IMR-90 (cell line): Measurements from ENCODE around the gene FAM234A. TPM values are rescaled to one million over a fixed set of nuclear protein-coding genes. Genes with fewer than 3 reads are reported as not detected.

Experiments
- ATAC-seq: fragments of 200-7000 bp; cut with Tn5 transposase; 2 replicates; pipeline ENCODE4 v1.9.1; 2020; ENCODE audit warnings: low read depth, mild to moderate bottlenecking, moderate library complexity
- BruUV-seq: library from RNA; stranded (reverse); fragments of 400-500 nt; replicated peaks from 2 replicates; lab custom pipeline; 2021; lab: Mats Ljungman, UMichigan
- CTCF ChIA-PET: fragments of 300-600 bp; formaldehyde crosslinking; extraction: SDS; loops from one replicate; lab custom pipeline; 2021; ENCODE audit warnings: antibody characterized with exemption; lab: Yijun Ruan, JAX
- POLR2A ChIA-PET: fragments of 300-600 bp; sonication (Branson Sonifier 250); formaldehyde crosslinking; loops from one replicate; lab custom pipeline; 2022; ENCODE audit warnings: antibody characterized with exemption; ENCODE audit not compliant: unreplicated experiment; lab: Charles Lee
- DNase-seq: peaks from one replicate; pipeline ENCODE4 v3.0.0; 2013
- H2AFZ ChIP-seq: replicated peaks from 2 replicates; pipeline ENCODE3; 2013; ENCODE audit warnings: low read length, mild to moderate bottlenecking; ENCODE audit not compliant: poor library complexity
- H2AK5ac ChIP-seq: 2 replicates; pipeline ENCODE4 v1.6.1; 2013; ENCODE audit warnings: low read depth, low read length, inconsistent platforms
- H2AK9ac ChIP-seq: replicated peaks from 2 replicates; pipeline ENCODE3; 2013; ENCODE audit warnings: mild to moderate bottlenecking, low read depth, low read length, moderate library complexity; ENCODE audit not compliant: poor library complexity
- H2BK120ac ChIP-seq: 2 replicates; pipeline ENCODE4 v1.6.1; 2013; ENCODE audit warnings: low read depth, low read length, inconsistent platforms
- H2BK15ac ChIP-seq: 3 replicates; pipeline ENCODE4 v1.6.1; 2013; ENCODE audit warnings: low read depth, low read length, inconsistent platforms
- H2BK20ac ChIP-seq: 2 replicates; pipeline ENCODE4 v1.6.1; 2013; ENCODE audit warnings: low read depth, mild to moderate bottlenecking, inconsistent platforms, low read length, moderate library complexity
- H2BK5ac ChIP-seq: 2 replicates; pipeline ENCODE4 v1.6.1; 2013; ENCODE audit warnings: mild to moderate bottlenecking, low read depth, low read length, inconsistent platforms; ENCODE audit not compliant: poor library complexity, severe bottlenecking
- H3K14ac ChIP-seq: replicated peaks from 2 replicates; pipeline ENCODE4 v1.6.1; 2013; ENCODE audit warnings: low read depth, low read length, inconsistent platforms
- H3K18ac ChIP-seq: 2 replicates; pipeline ENCODE4 v1.6.1; 2013; ENCODE audit warnings: low read depth, low read length, control low read depth
- H3K23ac ChIP-seq: 2 replicates; pipeline ENCODE4 v1.6.1; 2013; ENCODE audit warnings: low read depth, low read length, inconsistent platforms
- H3K27ac ChIP-seq: 2 replicates; pipeline ENCODE4 v1.5.1; 2013; ENCODE audit warnings: mild to moderate bottlenecking, control low read depth, low read length; ENCODE audit not compliant: insufficient read depth
- H3K27me3 ChIP-seq: 2 replicates; pipeline ENCODE4 v1.6.1; 2013; ENCODE audit warnings: low read length; ENCODE audit not compliant: control insufficient read depth, insufficient read depth
- H3K36me3 ChIP-seq: 2 replicates; pipeline ENCODE4 v1.6.1; 2013; ENCODE audit warnings: low read length, mixed read lengths; ENCODE audit not compliant: control insufficient read depth, insufficient read depth
- H3K4ac ChIP-seq: 2 replicates; pipeline ENCODE4 v1.6.1; 2013; ENCODE audit warnings: low read depth, low read length, inconsistent platforms
- H3K4me1 ChIP-seq: 2 replicates; pipeline ENCODE4 v1.6.1; 2013; ENCODE audit warnings: low read length, mixed read lengths; ENCODE audit not compliant: control insufficient read depth, insufficient read depth
- H3K4me2 ChIP-seq: 2 replicates; pipeline ENCODE4 v1.6.1; 2013; ENCODE audit warnings: low read depth, mild to moderate bottlenecking, control low read depth, low read length, moderate library complexity
- H3K4me3 ChIP-seq: 2 replicates; pipeline ENCODE4 v1.5.1; 2013; ENCODE audit warnings: low read depth, mild to moderate bottlenecking, control low read depth, low read length, moderate library complexity; ENCODE audit not compliant: insufficient read depth
- H3K56ac ChIP-seq: 2 replicates; pipeline ENCODE4 v1.6.1; 2013; ENCODE audit warnings: low read length, inconsistent platforms; ENCODE audit not compliant: insufficient read depth; ENCODE audit errors: extremely low read depth
- H3K79me1 ChIP-seq, 2 experiments: 2 replicates each; pipeline ENCODE4 v1.6.1; 2013; ENCODE audit warnings: low read length in 2 of 2, inconsistent platforms in 1 of 2, low read depth in 1 of 2
- H3K9ac ChIP-seq: 2 replicates; pipeline ENCODE4 v1.6.1; 2013; ENCODE audit warnings: low read depth, low read length, control low read depth
- H3K9me1 ChIP-seq: 2 replicates; pipeline ENCODE4 v1.6.1; 2013; ENCODE audit warnings: low read length, inconsistent platforms; ENCODE audit not compliant: insufficient read depth
- H3K9me3 ChIP-seq: 2 replicates; pipeline ENCODE4 v1.6.1; 2013; ENCODE audit warnings: low read length; ENCODE audit not compliant: control insufficient read depth, insufficient read depth
- H4K20me1 ChIP-seq: 2 replicates; pipeline ENCODE4 v1.6.1; 2013; ENCODE audit warnings: low read length, inconsistent platforms; ENCODE audit not compliant: insufficient read depth
- H4K5ac ChIP-seq: 2 replicates; pipeline ENCODE4 v1.6.1; 2013; ENCODE audit warnings: mild to moderate bottlenecking, low read depth, low read length, control low read depth
- H4K8ac ChIP-seq, 2 experiments: 2 replicates each; pipeline ENCODE4 v1.6.1; 2013; ENCODE audit warnings: low read depth in 2 of 2, low read length in 2 of 2, control low read depth in 1 of 2, inconsistent platforms in 1 of 2
- H4K91ac ChIP-seq: 2 replicates; pipeline ENCODE4 v1.6.1; 2013; ENCODE audit warnings: low read depth, low read length, inconsistent platforms; ENCODE audit not compliant: insufficient read depth
- BHLHE40 ChIP-seq: fragments of 150-350 bp; IDR thresholded peaks from 2 replicates; pipeline ENCODE4 v1.6.1; 2016; ENCODE audit warnings: mild to moderate bottlenecking, low read depth, low read length
- CEBPB ChIP-seq: IDR thresholded peaks from 2 replicates; pipeline ENCODE4 v1.6.1; 2012; ENCODE audit warnings: low read depth, low read length, improper control_type of control experiment
- CHD1 ChIP-seq: IDR thresholded peaks from 2 replicates; pipeline ENCODE4 v1.6.1; 2012; ENCODE audit warnings: low read depth, low read length, improper control_type of control experiment
- CTCF ChIP-seq: conservative IDR thresholded peaks from 2 replicates; pipeline ENCODE4 v1.5.1; 2012; ENCODE audit warnings: mild to moderate bottlenecking, low read depth, low read length, improper control_type of control experiment
- ELK1 ChIP-seq: fragments of 150-350 bp; IDR thresholded peaks from 2 replicates; pipeline ENCODE4 v1.6.1; 2016; ENCODE audit warnings: low read depth, mild to moderate bottlenecking, low read length, moderate library complexity, borderline replicate concordance
- FOS ChIP-seq: fragments of 150-350 bp; IDR thresholded peaks from 2 replicates; pipeline ENCODE4 v1.6.1; 2016; ENCODE audit warnings: low read depth, low read length
- MAFK ChIP-seq: IDR thresholded peaks from 2 replicates; pipeline ENCODE4 v1.6.1; 2012; ENCODE audit warnings: low read depth, low read length, improper control_type of control experiment
- MAZ ChIP-seq: IDR thresholded peaks from 2 replicates; pipeline ENCODE4 v1.6.1; 2012; ENCODE audit warnings: low read depth, mild to moderate bottlenecking, low read length, improper control_type of control experiment, moderate library complexity, borderline replicate concordance
- MXI1 ChIP-seq: IDR thresholded peaks from 2 replicates; pipeline ENCODE4 v1.6.1; 2012; ENCODE audit warnings: low read depth, mild to moderate bottlenecking, low read length, moderate library complexity, borderline replicate concordance
- NFE2L2 ChIP-seq: fragments of 150-350 bp; IDR thresholded peaks from 2 replicates; pipeline ENCODE4 v1.6.1; 2016; ENCODE audit warnings: low read depth, mild to moderate bottlenecking, low read length
- POLR2A ChIP-seq: IDR thresholded peaks from 2 replicates; pipeline ENCODE4 v1.6.1; 2012; ENCODE audit warnings: mild to moderate bottlenecking, low read depth, low read length
- RAD21 ChIP-seq: IDR thresholded peaks from 2 replicates; pipeline ENCODE4 v1.6.1; 2012; ENCODE audit warnings: low read length, improper control_type of control experiment
- RCOR1 ChIP-seq: IDR thresholded peaks from 2 replicates; pipeline ENCODE4 v1.6.1; 2012; ENCODE audit warnings: mild to moderate bottlenecking, low read length, improper control_type of control experiment; ENCODE audit not compliant: insufficient replicate concordance
- RFX5 ChIP-seq: IDR thresholded peaks from 2 replicates; pipeline ENCODE4 v1.8.0; 2012; ENCODE audit warnings: low read depth, mild to moderate bottlenecking, low read length, moderate library complexity
- USF2 ChIP-seq: fragments of 150-350 bp; IDR thresholded peaks from 2 replicates; pipeline ENCODE4 v1.6.1; 2017; ENCODE audit warnings: mild to moderate bottlenecking, antibody characterized with exemption, low read length, low read depth
- WGBS, 2 experiments: methylation state at CpG; one replicate each; pipeline versions ENCODE4 v1.1.5 to v1.1.7; 2013; ENCODE audit warnings: missing lambda C conversion rate in 2 of 2; ENCODE audit not compliant: insufficient read length in 1 of 2; ENCODE audit errors: extremely low coverage in 2 of 2; 5-methylcytosine and 5-hydroxymethylcytosine counted together
- dilution Hi-C: fragments of 300-500 bp; cut with HindIII; formaldehyde crosslinking; loops from one replicate; pipeline ENCODE4 v1.14.3; 2018; ENCODE audit warnings: low sequenced_read_pairs; ENCODE audit not compliant: unreplicated experiment
- in situ Hi-C: fragments of 300-500 bp; cut with MboI; formaldehyde crosslinking; loops from 3 replicates; pipeline ENCODE4 v1.14.3; 2019; ENCODE audit warnings: low sequenced_read_pairs, inconsistent platforms, mixed read lengths
- intact Hi-C: fragments of 100-400 bp; cut with micrococcal nuclease; formaldehyde crosslinking; loops from 2 replicates; pipeline ENCODE4 v1.10.0; 2022
- polyA plus RNA-seq, 3 experiments: library from polyadenylated mRNA; depleted of rRNA; stranded (reverse); fragments of >200 nt; gene quantifications; 2 replicates each; pipeline ENCODE4 v1.2.3, GENCODE V29; 2012; ENCODE audit warnings: low replicate concordance in 1 of 3
- total RNA-seq: library from RNA; depleted of rRNA; stranded (reverse); fragments of >200 nt; gene quantifications from 2 replicates; pipeline ENCODE4 v1.2.3, GENCODE V29; 2012

Gene FAM234A
- total and polyA plus RNA-seq, 2 of the 4 experiments (the other 2 are of a cell fraction) = 30.3 to 64.2 TPM

GRCh38 chr16:290681-291405 is 56.2 kb downstream of the FAM234A start:
- Histone ChIP-seq H3K56ac (no peak overlapping the region), H3K79me1 (no peaks in the 10 kb centered on the region), H3K18ac (no peak overlapping the region), H2BK20ac (no peak overlapping the region), H4K8ac (no peak overlapping the region), H3K4ac (no peak overlapping the region), H3K36me3 (peaks cover 46% of the 10 kb centered on the region), H3K27me3 (no peaks in the 10 kb centered on the region), H3K14ac (no peak overlapping the region), H2AFZ (no peak overlapping the region), H3K9me3 (no peaks in the 10 kb centered on the region), H2AK5ac (no peak overlapping the region), H2AK9ac (no peak overlapping the region), H4K5ac (no peak overlapping the region), H2BK5ac (no peak overlapping the region), H3K4me3 (no peak overlapping the region), H4K91ac (no peak overlapping the region), H4K20me1 (no peaks in the 10 kb centered on the region), H3K9me1 (no peaks in the 10 kb centered on the region), H3K4me2 (no peak overlapping the region), H3K27ac (no peak overlapping the region), H3K4me1 (no peaks in the 10 kb centered on the region), H2BK120ac (no peak overlapping the region), H3K23ac (no peak overlapping the region), H2BK15ac (no peak overlapping the region), H3K9ac (no peak overlapping the region)
- DNase-seq (no peak), ATAC-seq (no peak)
- intact Hi-C loops = no loop called here
- ChIA-PET CTCF (no interaction called here), POLR2A (no interaction called here)
- in situ Hi-C loops = no loop called here
- TF ChIP-seq NFE2L2 (no peak), RFX5 (no peak), MXI1 (no peak), POLR2A (no peak), USF2 (no peak), CTCF (no peak), CHD1 (no peak), RAD21 (no peak), MAZ (no peak), BHLHE40 (no peak), RCOR1 (no peak), FOS (no peak), ELK1 (no peak), CEBPB (no peak), MAFK (no peak)
- no TSS peak for BruUV-seq
- dilution Hi-C loops = no loop called here
- 93% methylated on average over 24 of the region's 50 CpGs; no CpG with 5 or more reads in 1 of the 2 experiments for WGBS, 2 experiments
